GM21529 (cell line): Measurements from ENCODE around the gene WNT1.

Source experiments
- ATAC-seq: cut with Tn5 transposase; IDR thresholded peaks from one replicate; pipeline ENCODE4 v1.9.1; 2021; ENCODE audit not compliant: unreplicated experiment

Gene WNT1

DNA sequence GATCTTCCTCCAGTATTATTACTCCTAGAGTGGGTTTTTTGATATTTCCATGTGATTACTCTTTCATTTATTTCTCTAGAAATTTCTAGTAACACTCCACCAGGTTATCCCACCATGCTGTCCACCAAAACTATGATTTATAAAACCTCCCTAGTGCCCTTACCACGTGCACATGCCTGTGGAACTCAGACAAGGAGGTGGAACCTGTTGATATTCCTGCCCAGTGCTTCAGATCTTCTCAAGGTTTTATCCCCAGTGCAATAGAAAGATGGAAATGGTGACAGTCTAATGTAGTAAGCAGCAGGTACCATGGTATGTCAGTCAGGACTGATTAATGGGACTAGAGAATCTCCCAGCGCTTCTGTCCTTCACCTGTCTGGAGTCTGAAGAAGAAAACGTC lies 17.3 kb upstream of the WNT1 start:
- ATAC-seq, result no peak

GRCh38 chr12:48961331-48961730 lies 16.8 kb upstream of the WNT1 start:
- no peak for ATAC-seq

- ATAC-seq, result no peak
These were observed 16.3 kb upstream of the WNT1 start for GRCh38 chr12:48961801-48962200.

DNA sequence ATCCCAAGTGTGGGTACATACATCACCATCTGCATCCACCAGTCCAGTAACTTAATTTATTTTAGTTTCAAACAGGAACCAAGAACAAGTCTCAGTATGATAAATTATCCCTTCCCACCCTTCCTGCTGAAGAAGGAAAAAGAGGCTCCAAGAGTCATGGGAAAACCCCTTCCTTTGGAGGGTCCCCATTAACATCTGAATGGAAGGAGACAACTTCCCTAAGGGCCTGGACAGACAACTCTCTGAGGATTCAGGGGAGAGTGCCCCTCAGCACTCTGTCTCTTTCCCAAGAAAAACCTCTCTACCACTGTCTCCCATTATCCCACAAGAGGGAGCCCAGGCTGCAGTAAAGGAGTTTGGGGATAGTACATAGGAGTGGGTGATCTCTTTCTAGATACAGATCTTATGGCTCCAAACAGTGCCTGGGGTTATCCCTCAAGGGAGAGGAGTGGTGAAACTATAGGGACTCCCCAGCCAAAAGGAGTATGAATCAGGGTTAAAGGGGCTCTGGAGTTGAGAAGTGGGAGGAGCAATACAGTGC lies 12.8 kb upstream of the WNT1 start:
- ATAC-seq, result no peak

DNA sequence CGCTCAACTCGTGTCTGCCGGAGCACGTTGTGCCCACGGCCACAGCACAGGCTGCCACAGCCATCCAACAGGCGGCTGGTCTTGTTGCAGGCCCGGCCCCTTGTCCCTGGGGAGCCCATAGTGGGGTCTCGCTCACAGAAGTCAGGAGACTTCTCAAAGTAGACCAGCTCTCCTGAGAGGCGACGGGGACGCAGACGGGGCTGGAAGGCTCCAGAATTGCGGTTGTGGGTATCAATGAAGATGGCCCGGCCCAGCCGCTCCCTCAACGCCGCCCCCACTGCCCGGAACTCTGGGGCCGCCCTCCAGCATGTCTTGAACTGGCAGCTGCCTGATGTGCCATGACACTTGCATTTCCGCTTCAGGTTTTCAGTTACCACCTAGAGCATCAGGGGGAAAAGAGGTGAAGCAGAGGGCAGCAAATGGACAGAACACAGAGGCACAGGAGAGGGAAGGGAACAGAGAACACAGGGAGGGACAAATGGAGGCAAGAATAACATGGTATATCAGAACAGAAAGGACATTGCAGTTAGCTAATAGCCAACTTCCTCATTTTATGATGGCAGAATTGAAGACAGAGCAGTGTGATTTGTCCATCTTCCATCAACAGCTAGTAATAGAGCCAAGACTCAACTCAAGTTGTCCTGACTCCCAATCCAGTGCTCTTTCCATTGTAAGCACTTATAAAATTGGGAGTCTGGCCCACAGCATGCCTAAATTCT lies 11.8 kb upstream of the WNT1 start:
- ATAC-seq, result no peak

- ATAC-seq, result no peak
These were observed 10.1 kb upstream of the WNT1 start for GRCh38 chr12:48967991-48968390.

- no peak for ATAC-seq
These were observed 9.7 kb upstream of the WNT1 start for GRCh38 chr12:48968467-48968866.

DNA sequence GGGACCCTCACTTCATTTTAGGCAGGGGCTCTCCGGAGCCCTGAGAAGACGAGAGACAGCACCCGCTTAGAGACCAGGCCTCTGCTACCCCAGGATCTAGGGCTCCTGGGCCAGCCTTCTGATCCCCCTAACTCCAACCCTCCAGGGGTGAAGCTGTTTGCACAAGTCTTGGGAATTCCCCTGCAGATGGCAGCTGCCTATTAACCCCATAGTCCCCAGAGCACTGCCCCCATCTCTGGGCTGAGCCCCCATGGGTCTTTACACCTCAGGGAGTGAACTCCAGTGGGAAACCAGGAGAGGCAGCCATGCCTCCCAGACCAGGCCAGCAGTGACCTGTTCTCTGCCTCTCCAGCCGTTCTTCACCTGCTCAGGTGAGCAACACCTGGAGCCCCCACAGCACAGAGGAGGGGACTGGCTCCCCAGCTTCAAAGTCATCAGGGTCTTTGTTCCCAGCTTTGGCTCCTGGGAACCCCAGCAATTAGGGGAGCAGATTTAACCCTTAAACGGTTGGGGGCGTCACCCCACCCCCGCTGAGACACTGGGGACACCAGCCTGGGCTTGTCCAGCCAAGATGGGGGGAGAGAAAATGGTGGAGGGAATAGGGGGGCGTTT lies 8.9 kb upstream of the WNT1 start:
- ATAC-seq, result no peak

DNA sequence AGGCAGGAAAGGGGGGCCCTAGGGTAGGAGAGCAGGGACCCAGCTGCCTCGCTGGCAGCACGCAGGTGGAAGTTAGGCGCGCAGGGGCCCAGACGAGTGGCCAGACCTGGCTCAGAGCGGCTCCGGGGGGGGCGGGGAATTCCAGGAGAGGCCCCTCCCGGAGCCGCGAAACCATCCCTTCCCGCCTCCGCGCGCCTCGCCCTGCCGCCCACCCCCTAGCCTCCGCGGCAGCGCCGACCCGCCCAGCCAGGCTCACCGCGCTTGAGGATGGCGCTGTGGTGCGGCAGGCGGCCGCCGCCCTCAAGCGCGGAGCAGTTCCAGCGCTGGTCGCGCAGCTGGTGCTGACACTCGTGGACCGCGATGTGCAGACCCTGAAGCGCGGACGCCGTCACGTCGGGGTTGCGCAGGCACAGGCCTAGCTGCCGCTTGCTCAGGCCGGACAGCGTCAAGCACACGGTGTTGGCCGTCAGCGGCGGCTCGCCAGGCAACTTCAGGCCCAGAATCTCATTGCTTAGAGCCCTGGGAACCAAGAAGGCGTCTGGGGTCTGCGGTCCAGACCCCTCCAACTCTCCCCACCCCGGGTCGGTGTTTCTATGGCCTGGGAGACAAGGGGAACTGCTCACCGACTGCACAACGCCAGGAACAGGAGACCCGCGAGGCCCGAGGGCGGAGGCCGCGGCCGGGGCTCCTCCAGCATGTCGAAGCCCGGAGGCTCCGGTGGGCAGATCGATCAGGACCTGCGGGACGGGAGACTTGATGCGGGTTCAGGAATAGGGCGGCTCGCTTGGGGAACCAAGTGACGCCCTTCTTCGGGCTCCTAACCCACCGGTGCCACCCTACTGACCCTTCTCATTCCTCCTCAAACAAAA lies 8.1 kb upstream of the WNT1 start:
- no peak for ATAC-seq

DNA sequence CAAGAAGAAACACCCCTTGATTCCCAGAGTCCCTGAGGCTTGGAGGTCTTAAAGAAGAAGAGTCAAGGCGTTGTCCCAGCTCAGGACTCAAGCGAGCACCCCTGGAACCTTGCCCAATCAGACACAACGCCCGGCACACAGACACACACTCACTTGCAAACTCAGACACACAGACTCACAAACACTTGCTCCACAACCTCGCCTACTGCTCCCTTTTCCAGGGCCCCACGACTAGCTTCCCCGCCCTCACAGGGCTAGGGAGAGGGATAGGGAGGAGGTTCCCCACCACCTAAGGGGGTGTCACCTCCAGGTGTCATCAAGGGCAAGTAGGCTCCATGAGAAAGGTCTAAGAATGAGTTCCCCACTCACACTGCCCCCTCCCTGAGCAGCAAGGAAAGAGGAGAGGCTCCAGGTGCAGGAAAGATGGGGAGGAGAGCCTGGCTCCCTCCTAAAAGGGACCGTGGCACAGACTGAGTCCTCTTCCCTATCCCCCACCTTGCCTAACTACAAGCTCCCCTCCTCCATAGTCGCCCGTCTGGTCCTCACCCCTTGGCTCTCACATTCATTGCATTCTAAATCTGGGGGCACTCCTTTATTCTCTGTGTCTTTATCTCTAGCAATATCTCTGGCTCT lies 7.3 kb upstream of the WNT1 start:
- no peak for ATAC-seq

- ATAC-seq, result no peak
These were observed 5.7 kb upstream of the WNT1 start for GRCh38 chr12:48972213-48972951.

DNA sequence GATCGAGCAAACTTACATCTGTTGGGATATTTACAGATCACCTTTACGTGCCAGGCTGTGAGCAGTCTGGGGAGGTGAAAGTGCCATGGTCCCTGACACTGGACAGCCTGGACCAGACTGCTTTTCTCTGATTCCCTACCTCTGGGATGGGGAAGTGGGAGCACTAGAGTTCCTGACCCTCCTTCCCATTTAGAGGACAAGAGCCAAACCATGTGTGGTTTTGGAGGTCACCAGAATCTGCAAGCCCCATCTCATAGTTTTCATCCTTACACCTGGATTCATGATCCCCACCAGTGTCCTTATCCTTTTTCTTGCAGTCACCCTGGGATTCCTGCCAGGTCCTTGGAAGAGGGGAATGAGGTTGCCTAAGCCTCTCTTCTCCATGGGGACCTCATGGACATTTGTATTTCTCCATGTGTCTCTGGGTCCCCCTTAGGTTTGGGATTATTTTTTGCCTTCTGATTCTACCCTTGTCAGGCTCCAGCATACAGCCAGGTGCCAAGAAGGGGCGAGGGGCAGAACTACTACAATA lies 5.1 kb upstream of the WNT1 start:
- no peak for ATAC-seq

- no peak for ATAC-seq
These were observed 4.6 kb upstream of the WNT1 start for GRCh38 chr12:48973531-48973930.

- no peak for ATAC-seq
These were observed 4.0 kb upstream of the WNT1 start for GRCh38 chr12:48973941-48974673.

DNA sequence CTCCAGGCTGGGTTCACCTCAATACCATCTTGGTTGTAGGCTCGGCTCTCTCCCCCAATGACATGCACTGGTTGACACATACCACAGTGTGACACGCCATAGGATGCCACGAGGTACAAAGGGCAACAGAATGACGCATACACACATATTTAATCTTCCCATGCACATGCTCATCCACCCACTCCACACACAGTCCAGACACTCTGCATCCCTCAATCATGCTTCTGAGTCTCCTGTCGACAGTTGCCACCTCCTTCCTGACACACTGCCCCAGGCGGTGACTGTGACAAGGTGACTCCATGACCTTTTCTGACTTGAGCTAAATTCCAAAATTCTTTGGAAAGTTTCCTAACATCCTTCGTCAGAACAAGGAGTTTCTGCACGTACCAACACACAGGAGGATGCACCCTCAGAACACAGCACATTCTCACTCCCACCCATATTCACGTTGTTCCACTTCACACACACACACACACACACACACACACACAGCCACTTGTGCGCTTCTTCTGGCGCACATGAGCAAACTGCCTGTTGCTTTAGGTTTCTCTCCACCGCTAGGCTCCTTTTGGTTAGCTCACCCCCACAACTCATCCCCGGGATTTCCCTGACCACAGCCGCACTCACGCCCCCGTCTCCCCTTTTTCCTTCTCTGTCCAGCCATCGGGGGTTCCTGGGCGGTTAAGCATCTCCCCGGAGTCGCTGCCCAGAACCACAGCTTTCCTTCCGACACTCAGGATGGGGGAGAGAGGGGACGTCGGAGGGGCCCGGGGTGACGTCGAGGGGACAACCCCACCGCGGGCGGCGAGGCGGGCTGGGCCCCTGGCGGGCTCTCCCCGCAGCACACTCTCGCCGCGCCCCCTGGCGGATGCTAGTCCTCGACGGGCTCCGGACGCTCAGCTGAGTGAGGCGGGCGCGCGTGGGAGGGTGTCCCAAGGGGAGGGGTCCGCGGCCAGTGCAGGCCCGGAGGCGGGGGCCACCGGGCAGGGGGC lies 536 bp upstream of the WNT1 start:
- ATAC-seq, result peak; percentile 49

DNA sequence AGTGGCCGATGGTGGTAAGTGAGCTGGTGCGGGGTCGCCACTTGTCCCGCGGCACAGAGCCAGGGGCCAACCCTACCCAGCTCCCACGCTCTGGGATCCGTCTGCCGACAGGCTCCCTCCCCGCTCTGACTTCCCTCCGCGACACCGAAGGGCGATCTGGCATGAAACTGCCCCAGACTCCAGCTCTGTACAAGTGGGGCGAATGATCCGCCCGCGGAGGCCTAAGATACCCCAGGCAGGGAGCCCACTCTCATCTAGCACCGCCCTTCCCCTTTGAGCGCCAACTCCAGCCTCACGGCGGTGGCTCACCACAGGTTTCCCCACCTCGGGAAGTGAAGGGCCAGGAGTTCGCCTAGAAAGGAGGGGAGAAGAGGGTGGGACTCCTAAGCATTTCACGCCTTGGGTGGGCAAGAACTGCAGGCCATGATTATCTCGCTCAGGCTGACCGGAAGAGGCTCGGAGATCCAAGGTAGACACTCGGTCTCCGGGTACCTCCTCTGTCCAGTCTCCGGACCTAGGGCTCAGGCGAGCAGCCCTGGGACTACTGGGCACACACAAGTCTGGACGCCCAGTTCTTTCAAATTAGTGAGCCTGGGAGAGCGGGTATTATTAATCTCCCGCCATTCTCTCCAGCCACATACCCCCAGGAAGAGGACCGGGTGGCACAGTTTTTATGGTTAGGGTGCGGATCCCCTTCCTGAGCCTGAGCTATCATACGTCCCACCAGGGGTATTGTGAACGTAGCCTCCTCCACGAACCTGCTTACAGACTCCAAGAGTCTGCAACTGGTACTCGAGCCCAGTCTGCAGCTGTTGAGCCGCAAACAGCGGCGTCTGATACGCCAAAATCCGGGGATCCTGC lies 849 bp downstream of the WNT1 start:
- ATAC-seq, result no peak

- ATAC-seq, result no peak
These were observed 1.7 kb downstream of the WNT1 start for GRCh38 chr12:48979602-48980388.
